GM21717 (cell line): Measurements from ENCODE around the gene ADARB2.
"Not testable (repeated sequence)": the region's sequence is repeated elsewhere in the genome, so short reads cannot be mapped to it uniquely, and the experiment has no call there.

Source experiments
- ATAC-seq: cut with Tn5 transposase; IDR thresholded peaks from one replicate; pipeline ENCODE4 v1.9.1; 2021; ENCODE audit warnings: mild to moderate bottlenecking, moderate library complexity; ENCODE audit not compliant: unreplicated experiment

ADARB2 gene

GRCh38 chr10:1475098-1475591, 262.2 kb downstream of the ADARB2 start:
- no peak for ATAC-seq

- no peak for ATAC-seq
These were observed 262.8 kb downstream of the ADARB2 start for GRCh38 chr10:1474376-1475097.

- ATAC-seq: no peak
These were observed 263.5 kb downstream of the ADARB2 start for GRCh38 chr10:1473874-1474273.

- no peak for ATAC-seq
These were observed 265.0 kb downstream of the ADARB2 start for GRCh38 chr10:1472178-1472958.

GRCh38 chr10:1468811-1469210, 268.5 kb downstream of the ADARB2 start:
- ATAC-seq: no peak

GRCh38 chr10:1467334-1468076, 269.8 kb downstream of the ADARB2 start:
- ATAC-seq: no peak

GRCh38 chr10:1465993-1466764, 271.1 kb downstream of the ADARB2 start:
- ATAC-seq: no peak

GRCh38 chr10:1465418-1465911, 271.9 kb downstream of the ADARB2 start:
- no peak for ATAC-seq

- no peak for ATAC-seq
These were observed 272.4 kb downstream of the ADARB2 start for GRCh38 chr10:1464881-1465417.

- ATAC-seq: not testable (repeated sequence)
These were observed 273.4 kb downstream of the ADARB2 start for GRCh38 chr10:1463971-1464370.

GRCh38 chr10:1462994-1463633, 274.2 kb downstream of the ADARB2 start:
- ATAC-seq: no peak

- no peak for ATAC-seq
These were observed 274.8 kb downstream of the ADARB2 start for GRCh38 chr10:1462521-1462920.

GRCh38 chr10:1462032-1462431, 275.3 kb downstream of the ADARB2 start:
- no peak for ATAC-seq

GRCh38 chr10:1461016-1461415, 276.3 kb downstream of the ADARB2 start:
- no peak for ATAC-seq

GRCh38 chr10:1459664-1460063, 277.7 kb downstream of the ADARB2 start:
- ATAC-seq: not testable (repeated sequence)

- ATAC-seq: no peak
These were observed 282.4 kb downstream of the ADARB2 start for GRCh38 chr10:1454951-1455350.

GRCh38 chr10:1454428-1454827, 282.9 kb downstream of the ADARB2 start:
- peak; percentile 87 for ATAC-seq

- ATAC-seq: no peak
These were observed 284.5 kb downstream of the ADARB2 start for GRCh38 chr10:1452777-1453176.

GRCh38 chr10:1451941-1452340, 285.4 kb downstream of the ADARB2 start:
- no peak for ATAC-seq
